ENCODE measurements around the gene PMEPA1. TPM values are rescaled to one million over a fixed set of nuclear protein-coding genes. Genes with fewer than 3 reads are reported as not detected.
"Not testable (repeated sequence)": the region's sequence is repeated elsewhere in the genome, so short reads cannot be mapped to it uniquely, and the experiment has no call there.

The PMEPA1 gene
- total RNA-seq, 1 experiment from 2014 or later, result 7.9 TPM

DNA sequence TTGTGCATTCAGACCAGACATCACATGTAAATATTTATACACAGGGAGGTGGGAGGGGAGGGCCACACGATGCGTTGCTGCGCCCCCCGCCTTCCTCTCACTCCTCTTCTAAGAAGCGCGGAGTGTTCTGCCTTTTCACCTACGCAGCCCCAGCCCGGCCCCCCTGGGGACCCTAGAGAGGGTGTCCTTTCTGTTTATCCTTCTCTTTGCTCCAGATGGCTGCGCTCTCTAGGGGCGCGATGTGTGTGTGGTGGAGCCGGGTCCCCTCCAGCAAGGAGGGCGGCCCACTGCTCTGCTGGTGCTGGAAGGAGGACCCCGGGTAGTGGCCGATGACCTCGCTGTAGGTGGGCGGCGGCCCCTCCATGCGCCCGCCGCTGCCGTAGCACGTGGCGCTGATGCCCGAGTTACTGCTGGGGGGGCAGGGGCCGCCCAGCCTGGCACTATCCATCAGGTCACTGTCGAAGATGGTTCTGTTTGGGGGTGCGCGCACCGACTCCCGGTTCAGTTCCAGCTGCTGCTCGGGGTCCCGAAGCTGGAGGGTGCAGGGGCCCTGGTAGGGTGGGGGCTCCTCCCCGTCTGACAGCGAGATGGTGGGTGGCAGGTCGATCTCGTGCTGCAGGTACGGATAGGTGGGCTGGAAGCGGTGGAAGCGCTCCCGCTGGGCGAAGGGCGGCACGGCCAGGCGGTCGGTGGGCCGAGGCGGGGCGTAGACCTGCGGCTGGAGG lies 57.8 kb downstream of the PMEPA1 start:
- DNase-seq (ENCODE audit: low read depth), result no peak

DNA sequence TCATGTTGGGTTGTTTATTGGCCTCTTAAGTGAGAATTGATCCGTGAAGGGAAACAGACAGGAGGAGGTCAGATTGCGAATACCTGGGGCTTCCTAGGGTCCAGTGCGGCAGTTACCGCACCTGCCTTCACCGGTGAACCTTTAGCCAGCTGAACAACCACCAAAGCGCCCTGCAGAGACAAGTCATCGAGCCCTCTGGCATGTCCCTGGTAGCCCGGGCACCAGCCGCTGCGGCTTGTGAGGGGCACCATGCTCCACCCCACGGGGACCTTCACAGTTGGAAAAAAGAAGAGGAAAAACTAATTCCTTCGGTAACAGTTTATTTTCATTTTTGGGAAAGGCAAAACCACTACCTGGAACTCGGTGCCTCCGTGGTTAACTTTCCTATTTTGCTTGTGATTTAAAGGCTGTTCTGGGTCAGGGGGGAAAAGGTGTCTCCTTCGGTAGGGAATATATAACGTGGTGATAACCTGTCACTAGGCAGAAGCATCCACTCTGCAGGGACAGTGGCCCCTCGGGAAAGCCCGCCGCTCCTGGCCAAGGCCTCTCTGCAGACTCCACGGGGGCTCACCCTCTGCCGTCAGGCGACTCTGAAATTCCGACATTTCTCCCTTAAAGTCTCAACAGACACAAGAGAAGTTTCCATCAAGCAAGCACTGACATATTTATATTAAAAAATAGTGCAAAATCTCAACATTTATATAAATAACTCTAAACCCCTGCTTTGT lies 58.9 kb downstream of the PMEPA1 start:
- no peak for DNase-seq (ENCODE audit: low read depth)

DNA sequence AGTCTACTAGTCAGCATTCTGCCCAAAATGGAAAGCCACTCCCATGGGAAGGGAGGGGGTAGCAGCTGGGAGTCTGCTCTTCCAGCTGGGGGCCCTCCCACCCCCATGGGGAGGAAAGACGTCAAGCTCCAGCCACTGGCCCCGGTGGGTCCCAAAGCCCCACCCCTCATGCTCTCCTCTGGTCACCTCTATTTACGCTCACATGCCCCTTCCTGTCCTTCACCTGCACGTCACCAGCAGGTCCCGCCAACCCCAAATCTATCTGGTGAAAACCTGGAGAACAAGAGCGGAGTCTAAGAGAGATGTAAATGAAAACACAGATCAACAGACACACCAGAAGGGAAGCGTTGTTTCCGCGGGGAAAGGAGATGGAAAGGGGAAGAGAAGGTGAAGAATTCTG lies 59.5 kb downstream of the PMEPA1 start:
- no peak for DNase-seq (ENCODE audit: low read depth)

- DNase-seq (ENCODE audit: low read depth), result no peak
Observed at GRCh38 chr20:57649617-57650015, 60.2 kb downstream of the PMEPA1 start.

DNA sequence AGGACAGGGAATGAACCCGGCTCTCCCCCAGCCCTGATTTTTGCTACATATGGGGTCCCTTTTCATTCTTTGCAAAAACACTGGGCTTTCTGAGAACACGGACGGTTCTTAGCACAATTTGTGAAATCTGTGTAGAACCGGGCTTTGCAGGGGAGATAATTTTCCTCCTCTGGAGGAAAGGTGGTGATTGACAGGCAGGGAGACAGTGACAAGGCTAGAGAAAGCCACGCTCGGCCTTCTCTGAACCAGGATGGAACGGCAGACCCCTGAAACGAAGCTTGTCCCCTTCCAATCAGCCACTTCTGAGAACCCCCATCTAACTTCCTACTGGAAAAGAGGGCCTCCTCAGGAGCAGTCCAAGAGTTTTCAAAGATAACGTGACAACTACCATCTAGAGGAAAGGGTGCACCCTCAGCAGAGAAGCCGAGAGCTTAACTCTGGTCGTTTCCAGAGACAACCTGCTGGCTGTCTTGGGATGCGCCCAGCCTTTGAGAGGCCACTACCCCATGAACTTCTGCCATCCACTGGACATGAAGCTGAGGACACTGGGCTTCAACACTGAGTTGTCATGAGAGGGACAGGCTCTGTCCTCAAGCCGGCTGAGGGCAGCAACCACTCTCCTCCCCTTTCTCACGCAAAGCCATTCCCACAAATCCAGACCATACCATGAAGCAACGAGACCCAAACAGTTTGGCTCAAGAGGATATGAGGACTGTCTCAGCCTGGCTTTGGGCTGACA lies 60.8 kb downstream of the PMEPA1 start:
- no peak for DNase-seq (ENCODE audit: low read depth)

DNA sequence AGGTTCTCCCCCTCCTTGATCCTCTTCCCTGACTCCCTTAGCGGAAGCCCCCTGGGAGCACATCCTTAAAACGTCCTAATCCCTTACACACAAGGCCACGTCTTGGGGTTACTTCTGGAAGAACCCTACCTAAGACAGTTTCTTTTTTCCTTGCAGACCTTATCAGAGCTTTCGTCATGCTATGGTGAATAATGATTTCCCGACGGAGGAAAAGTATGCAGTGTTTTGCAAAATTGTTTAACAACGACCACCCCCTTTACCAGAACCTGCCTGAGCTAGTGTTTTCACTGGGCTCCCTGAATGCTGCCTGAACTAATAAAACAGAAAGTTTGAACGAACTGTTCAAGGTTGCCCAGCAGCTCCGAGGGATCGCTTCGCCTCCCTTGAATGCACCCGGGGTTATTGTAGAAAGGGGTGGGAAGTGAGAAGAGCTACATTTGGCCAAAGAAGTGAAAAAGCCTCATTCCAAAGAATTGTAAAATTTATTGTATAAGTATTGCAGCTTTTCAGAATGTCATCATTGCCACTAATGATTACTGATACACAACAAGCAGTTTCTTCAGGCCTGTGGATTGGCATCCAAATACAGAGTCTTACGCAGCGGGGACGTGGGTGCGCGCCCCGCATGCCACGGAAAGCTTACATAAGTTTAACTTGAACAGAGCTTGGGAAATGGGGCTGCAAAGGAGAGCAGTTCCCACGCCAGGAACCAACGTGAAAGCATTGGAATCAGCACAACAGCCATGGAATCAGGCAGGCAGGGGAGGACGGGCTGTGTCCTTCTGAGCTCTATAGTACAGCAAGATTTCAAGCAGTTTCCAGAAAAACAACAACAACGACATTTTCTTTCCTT lies 61.7 kb downstream of the PMEPA1 start:
- no peak for DNase-seq (ENCODE audit: low read depth)

DNA sequence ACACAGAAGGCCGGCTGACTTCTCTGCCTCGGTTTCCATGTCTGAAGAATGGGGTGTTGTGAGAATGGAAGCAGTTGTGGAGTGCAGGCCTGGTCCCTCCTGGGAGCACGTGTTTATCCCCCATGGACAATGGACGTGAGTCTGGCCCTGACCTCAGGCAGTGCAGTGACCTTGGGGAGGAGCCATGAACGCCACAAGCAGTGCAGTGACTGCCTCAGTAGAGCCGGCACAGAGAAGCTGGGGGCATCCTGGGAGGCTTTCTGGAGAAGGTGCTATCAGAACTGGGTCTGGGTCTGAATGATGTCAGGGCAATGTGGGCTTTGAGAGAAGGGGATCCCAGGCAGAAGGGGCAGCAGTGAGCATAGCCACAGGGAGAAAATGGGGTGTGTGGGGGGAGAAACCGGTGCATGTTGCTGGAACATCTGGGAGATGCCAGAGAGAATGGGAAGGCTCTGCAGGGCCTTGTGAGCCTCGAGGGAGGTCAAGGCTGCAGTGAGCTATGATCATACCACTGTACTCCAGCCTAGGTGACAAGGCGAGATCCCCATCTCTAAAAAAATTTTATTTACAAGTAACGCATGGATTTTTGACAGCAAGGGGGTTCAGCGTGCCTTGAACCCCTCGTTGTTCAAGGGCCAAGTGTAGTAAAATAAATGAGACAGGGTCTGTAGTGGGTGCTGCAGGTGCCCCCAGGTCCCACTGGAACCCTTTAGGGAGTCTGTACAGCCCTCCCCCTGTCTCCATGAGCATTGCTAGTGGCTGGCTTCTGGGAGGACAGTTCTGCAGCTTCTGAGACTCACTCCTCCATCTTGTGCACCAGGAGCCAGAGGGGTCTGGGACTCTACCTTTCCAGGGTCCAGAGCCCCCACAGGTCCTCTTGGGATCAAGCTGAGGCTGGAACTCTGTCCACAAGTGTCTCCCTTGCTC lies 62.5 kb downstream of the PMEPA1 start:
- DNase-seq (ENCODE audit: low read depth), result no peak

GRCh38 chr20:57638895-57639236 lies 70.9 kb downstream of the PMEPA1 start:
- DNase-seq (ENCODE audit: low read depth), result no peak

- no peak for DNase-seq (ENCODE audit: low read depth)
Observed at GRCh38 chr20:57638173-57638894, 71.5 kb downstream of the PMEPA1 start.

- no peak for DNase-seq (ENCODE audit: low read depth)
Observed at GRCh38 chr20:57633945-57634491, 75.8 kb downstream of the PMEPA1 start.

DNA sequence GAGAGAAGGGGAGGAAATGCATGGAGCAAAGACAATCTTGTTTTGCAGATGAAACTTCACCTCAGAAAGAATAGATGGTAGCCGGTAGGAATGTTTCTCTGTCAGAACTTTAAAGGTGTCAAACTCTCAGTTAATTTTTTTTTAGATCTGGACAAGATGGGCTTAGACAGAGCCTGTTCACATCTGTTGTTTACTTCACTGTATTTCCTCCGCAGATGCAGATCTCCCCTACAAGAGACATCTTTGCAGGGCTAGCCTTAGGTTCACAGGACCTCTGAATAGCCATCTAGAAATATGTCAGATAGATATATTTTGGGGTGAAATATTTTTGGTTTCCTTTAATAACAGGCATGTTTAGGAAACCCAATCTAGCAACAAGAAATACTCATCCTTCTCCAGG lies 77.5 kb downstream of the PMEPA1 start:
- DNase-seq (ENCODE audit: low read depth), result no peak

DNA sequence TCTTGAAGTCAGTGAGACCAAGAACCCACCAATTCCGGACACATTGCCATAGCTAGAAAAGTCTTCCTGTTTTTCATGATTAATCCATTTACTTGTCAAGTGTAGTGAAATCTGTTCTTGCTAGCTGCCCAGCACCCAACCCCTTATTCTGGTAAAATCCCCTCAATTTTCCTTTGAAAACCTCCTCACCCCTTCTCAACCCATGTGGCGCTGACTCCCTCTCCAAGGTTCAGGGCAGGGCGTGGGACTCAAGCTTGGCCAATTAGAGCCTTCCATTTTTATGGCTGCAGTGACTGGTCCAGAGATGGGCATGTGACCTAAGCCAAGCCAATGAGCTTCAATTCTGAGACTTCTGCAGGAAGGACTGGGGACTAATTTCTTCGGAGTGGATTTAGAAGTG lies 79.8 kb downstream of the PMEPA1 start:
- no peak for DNase-seq (ENCODE audit: low read depth)

GRCh38 chr20:57629491-57629901 lies 80.3 kb downstream of the PMEPA1 start:
- not testable (repeated sequence) for DNase-seq (ENCODE audit: low read depth)

DNA sequence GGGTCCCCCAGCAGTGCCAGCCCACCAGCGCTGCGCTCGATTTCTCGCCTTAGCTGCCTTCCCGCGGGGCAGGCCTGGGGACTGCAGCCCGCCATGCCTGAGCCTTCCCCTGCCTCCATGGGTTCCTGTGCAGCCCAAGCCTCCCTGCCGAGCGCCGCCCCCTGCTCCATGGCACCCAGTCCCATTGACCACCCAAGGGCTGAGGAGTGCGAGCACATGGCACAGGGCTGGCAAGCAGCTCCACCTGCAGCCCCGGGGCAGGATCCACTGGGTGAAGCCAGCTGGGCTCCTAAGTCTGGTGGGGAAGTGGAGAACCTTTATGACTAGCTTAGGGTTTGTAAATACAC lies 80.9 kb downstream of the PMEPA1 start:
- not testable (repeated sequence) for DNase-seq (ENCODE audit: low read depth)

GRCh38 chr20:57628047-57628961 lies 81.5 kb downstream of the PMEPA1 start:
- no peak for DNase-seq (ENCODE audit: low read depth)

GRCh38 chr20:57627339-57627738 lies 82.5 kb downstream of the PMEPA1 start:
- DNase-seq (ENCODE audit: low read depth), result no peak

GRCh38 chr20:57625978-57626377 lies 83.8 kb downstream of the PMEPA1 start:
- DNase-seq (ENCODE audit: low read depth), result no peak

Measured in HT1080 (cell line).